Posterior cingulate gyrus (tissue), 11 donors: ENCODE results near the gene SPANXN4.

ENCODE experiments used
- DNase-seq, 10 donors: peaks; one replicate each; pipeline versions ENCODE4 v3.0.0 to v3.0.0-alpha.2; 2020 to 2021; ENCODE audit warnings: mixed read lengths in 3 of 10
- intact Hi-C: fragments of 100-400 bp; cut with DNase I; formaldehyde crosslinking; loops from one replicate; pipeline ENCODE4 v1.15.1; 2023

The SPANXN4 gene

GRCh38 chrX:143025628-143026027, at the start of gene SPANXN4:
Gene SPANXN4, plus strand, starts transcription at chrX:143025928. Its CDS starts 87 bp downstream, at chrX:143026015.
- intact Hi-C loops: no loop called here
- no peak for DNase-seq

GRCh38 chrX:142977128-142977914, 48.4 kb upstream of the SPANXN4 start:
- no peak for DNase-seq
- intact Hi-C loops: no loop called here

DNA sequence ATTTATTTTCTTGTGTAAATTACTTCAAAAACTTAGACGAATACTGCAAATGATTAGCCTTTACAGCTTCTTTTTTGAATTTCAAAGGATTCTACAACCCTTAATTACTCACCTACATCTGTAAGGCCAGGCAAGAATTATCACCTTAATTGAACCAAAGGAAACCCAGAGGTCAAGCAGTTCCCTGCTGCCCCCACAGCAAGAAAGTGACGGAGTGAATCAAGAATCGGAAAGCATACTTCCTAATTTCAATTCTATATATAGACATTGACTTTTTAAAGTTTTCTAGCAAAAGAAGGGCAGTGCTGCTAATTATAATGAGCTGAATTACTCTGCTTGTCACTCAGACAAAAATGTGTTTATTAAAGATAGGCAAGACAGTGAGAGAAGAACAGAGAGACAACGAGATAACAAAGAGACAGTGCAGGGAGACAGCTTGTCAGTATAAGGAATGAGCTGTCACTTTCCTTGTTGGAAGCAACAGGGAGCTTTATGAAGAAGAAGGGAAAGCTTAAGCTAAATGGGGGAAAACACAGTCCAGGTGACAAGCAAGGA, 47.5 kb upstream of the SPANXN4 start:
- DNase-seq: no peak
- intact Hi-C loops: no loop called here

DNA sequence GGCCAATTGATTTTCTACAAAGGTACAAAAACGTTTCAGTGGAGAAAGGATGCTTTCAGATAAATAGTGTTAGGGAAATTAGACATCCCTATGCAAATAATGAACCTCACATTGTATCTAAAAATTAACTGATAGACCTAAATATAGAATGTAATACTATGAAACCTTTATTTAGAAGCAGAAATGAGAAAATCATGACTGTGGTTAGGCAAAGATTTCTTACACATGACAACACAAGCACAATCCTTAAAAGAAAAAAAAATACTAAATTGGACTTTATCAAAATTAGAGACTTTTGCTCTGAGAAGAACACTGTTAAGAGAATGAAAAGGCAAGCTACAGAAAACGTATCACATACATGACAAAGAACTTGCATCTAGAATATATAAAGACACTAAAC, 43.0 kb upstream of the SPANXN4 start:
- intact Hi-C loops: no loop called here

DNA sequence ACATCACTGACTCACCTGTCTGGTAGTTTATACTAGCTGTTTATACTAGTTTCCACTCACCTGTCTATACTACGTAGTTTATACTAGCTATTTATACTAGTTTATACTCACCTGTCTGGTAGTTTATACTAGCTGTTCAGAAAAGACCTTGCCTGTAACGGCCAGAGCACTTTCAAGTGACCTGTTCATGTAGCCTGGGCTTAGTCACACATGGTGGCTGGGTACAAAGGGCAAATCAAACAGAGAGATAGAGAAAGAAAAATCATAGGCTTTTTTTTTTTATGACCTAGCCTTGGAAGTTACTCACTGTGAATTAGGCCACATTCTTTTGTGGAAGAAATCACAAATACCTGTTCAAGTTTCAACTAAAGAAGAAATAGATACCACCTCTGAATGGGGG, 30.7 kb upstream of the SPANXN4 start:
- no peak for DNase-seq
- intact Hi-C loops: no loop called here

More for the DNA sequence above, 43.0 kb upstream of the SPANXN4 start:
- DNase-seq: no peak

DNA sequence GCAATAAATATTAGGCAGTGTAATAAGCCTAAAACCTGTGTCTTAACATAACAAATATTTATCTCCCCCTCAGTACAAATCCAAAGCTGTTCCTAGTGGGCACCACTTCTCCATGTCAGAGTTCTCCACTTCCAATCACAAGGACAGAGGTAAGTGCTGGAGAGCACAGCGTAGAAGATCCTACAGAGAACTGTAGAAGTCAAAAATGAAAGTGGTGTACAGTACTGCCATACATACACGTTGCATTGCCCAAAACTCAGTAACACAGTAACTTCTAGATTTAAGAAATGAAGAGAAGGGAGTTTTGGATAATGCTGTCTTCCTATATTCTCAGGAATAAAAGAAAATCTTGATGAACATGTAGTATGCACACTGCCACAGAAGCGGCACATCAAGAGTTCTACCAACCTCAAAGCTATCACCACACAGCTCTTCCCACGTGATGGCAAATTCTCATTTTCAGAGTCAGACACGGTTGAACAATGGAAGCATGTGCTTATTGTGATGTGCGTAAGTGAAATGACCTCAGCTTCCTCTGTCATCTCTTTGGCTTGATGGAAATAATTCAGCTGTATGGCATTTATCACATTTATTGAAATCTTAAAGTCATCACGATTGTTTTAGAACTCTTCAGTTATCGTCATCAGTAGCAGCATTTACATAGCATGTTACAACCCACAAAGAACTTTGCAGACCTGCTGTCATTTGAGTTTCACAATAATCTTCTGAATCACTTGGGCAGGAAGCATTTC, 27.1 kb upstream of the SPANXN4 start:
- intact Hi-C loops: no loop called here
- no peak for DNase-seq

GRCh38 chrX:142999199-142999701, 26.5 kb upstream of the SPANXN4 start:
- no peak for DNase-seq
- intact Hi-C loops: no loop called here

DNA sequence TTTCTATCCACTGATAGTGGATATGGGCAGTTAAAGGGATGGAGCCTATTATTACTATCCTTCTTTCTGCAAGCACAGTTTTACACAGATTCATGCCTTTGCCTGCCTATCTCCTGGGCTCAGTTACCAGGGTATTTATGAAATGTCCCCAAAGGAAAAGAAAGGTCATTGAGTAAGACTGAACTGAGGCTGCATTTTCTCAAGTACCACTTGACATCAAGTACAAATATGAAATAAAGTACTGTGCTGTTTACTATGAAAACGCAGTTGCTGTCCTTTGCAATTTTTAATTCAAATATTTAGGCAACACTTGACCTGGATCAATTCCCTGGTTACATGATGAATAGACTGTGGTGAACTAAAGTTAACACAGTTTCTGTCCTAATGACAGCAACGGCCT, 23.5 kb upstream of the SPANXN4 start:
- no peak for DNase-seq
- intact Hi-C loops: no loop called here

DNA sequence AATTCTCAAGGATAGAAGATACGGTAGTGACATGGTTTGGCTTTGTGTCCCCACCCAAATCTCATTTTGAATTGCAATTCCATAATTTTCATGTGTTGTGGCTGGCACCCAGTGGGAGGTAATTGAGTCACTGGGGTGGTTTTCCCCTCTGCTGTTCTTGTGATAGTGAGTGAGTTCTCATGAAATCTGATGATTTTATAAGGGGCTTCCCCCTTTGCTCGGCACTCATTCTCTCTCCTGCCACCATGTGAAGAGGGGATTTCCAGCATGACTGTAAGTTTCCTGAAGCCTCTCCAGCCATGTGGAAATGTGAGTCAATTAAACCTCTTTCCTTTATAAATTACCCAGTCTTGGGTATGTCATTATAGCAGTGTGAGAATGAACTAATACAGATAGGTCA, 8.5 kb upstream of the SPANXN4 start:
- DNase-seq: no peak
- intact Hi-C loops: no loop called here

GRCh38 chrX:143027275-143027674, 1.5 kb downstream of the SPANXN4 start:
- no peak for DNase-seq
- intact Hi-C loops: no loop called here

- DNase-seq: no peak
- intact Hi-C loops: no loop called here
These were observed 21.8 kb downstream of the SPANXN4 start for GRCh38 chrX:143047511-143047910.

GRCh38 chrX:143058120-143058519, 32.4 kb downstream of the SPANXN4 start:
- no peak for DNase-seq
- intact Hi-C loops: no loop called here

DNA sequence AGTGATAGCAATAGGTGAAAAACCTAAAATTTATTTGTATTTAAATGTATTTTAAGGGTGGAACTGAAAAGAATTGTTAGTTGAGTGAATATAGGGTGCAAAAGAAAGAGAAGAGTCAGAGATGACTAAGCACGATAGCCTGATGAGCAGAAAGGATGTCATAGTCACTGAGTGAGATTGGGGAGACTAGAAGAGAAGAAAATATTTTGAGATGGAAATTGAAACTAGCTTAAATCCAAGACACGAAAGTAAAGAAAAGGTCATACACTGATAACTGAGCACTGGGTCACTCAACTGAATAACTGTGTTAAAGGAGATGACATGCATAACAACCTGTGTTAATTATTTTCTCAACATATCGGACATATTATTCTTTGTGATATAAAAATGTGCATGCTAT, 55.5 kb downstream of the SPANXN4 start:
- DNase-seq: no peak
- intact Hi-C loops: no loop called here

DNA sequence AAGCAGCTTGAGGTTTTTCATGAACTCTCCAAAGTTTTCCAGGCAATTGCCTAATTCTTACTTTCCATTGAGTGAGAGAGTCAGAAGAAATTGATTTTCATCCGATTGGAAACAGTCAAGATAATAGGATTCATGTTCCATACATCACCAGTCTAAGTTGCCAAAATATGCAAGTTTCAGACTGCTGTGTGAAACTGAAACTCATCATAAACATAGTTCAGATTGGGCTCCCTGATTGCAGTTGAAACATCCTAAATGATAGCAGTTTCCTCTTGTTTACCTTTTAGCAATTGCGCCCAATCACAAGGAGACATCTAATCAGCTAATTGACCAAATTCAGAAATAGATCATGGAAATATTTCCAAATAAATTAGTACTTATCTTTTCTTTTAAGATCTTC, 56.8 kb downstream of the SPANXN4 start:
- DNase-seq: no peak
- intact Hi-C loops: no loop called here
